ENCODE data around the gene CCNB2. TPM values are rescaled to one million over a fixed set of nuclear protein-coding genes. Genes with fewer than 3 reads are reported as not detected.
"Not testable (repeated sequence)": the region's sequence is repeated elsewhere in the genome, so short reads cannot be mapped to it uniquely, and the experiment has no call there.

CCNB2 gene
- polyA plus RNA-seq, 4 donors: 34.0 to 48.9 (median 42.9) TPM

DNA sequence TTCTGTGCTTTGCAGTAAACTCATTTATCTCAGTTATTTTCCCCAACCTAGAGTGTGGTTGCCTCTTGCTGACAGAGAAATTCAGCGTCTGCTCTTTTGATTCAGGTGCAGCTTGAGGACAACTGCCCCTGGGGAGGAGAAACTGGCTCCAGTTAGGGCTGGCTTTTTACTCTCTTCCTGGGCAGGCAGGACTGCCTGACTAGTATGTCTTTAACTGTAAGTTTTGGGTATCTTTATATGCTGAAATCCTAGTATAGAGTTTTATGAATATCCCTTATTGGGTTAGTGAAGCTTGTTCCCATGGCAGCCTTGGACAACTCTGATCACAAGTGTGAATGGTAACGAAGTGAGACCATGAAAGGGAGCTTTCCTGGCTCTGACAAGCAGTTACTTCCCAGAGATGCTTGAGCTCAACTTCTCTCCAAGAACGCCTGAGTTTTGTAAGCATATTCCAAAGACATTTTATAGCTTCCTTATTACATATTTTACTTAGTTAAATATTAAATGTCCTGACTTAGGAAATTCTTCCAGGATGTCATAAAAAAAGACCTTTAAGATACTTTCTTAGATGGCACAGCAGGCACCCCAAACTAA lies 27.1 kb downstream of the CCNB2 start:
- DNase-seq (ENCODE audit: low read depth in 4 of 4, low spot score in 3 of 4): no peak

DNA sequence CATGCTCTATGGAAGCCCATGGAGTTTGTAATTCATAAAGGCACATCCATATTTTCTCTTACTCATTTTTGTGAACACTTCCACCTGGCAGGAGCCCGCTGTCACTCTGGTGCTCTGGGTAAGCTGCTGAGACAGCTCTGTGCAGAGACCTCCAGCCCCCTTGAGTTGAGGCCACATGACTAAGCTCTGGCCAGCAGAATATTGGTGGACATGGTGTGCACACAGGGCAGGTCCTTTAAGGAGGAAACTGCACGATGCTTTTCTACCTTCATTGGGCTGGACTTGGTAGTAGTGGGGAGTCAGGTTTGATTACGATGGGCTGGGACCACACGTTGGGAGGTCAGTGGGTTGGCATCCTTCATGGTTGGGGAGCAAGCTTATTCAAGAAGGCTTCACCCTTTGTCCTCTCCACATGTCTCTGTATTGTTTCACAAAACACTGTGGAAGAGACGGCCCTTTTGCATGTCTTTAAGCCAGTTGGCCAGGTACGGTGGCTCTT lies 29.0 kb downstream of the CCNB2 start:
- DNase-seq (ENCODE audit: low read depth in 4 of 4, low spot score in 3 of 4): no peak

DNA sequence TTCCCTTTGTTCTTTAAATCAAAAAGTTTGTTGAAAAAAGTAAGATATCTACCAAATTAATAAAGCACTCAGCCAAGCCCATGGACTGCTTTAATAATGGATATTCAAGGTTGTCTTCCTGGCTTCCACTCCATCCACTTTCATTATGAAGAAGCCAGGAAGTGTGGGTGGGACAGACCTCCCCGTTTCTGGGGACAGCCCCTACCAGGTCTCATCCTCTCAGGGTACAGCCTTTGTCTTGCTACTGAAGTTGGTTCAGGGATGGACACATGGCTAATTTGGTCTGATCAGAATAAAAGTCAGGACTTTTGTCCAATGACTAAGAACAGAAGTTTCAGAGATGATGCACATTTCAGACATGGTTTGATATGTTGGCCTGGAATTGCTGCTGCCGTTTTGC lies 32.6 kb downstream of the CCNB2 start:
- no peak for DNase-seq (ENCODE audit: low read depth in 4 of 4, low spot score in 3 of 4)

DNA sequence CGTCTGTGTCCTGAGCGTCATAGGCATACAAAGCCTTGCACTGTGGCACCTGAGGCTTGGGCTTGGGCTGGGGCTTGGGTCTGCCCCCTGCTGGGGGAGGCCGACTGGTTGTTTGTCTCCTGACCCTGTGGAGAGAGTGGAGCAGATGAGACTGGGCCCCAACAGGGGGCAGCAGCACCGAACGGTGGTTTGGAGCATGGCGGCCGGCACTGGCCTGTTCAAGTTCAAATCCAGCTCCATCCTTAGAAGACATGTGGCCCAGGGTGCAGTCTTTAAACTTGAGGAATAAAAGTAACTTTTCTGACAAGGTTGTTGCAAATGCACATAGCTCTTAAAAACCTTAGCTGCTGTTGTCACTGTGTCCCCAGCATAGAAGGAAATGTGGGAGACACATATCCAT lies 33.3 kb downstream of the CCNB2 start:
- no peak for DNase-seq (ENCODE audit: low read depth in 4 of 4, low spot score in 3 of 4)

DNA sequence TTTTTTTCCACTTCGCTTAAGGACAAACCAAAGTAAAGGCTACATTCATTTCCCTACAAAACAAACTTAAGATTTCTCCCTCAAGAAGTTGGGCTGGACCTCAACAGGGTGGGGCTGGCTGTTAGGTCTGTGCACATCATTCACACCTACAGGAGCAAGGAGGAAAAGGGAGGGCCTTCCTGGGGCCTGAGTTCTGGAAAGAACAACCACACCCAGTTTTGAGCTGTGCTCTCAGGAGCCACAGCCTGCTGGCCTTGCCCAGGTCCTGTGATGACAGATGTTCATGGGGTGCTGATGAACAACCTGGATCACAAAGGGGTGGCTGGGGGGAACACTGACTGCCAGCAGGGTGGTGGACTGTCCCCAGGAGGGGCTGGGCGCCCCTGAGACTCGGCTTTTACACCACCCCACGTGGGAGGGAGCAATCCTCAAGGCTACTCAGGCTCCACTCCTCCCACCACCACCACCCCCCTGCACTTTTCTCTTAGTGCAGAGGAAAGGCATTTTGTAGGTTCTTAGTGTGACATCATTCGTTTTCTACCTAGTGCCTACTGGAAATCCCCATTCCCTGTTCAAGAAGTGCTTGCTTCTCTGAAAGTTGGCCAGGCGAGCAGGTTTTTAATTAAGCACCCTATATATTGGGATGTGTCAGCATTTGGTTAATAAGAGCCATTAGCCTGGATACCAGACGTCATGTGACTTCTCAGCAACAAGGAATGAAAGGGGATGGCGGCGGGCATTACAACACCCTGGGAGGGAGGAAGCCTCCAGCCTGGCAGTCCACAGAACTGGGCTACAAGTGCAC lies 35.7 kb downstream of the CCNB2 start:
- DNase-seq (ENCODE audit: low read depth in 4 of 4, low spot score in 3 of 4): no peak

DNA sequence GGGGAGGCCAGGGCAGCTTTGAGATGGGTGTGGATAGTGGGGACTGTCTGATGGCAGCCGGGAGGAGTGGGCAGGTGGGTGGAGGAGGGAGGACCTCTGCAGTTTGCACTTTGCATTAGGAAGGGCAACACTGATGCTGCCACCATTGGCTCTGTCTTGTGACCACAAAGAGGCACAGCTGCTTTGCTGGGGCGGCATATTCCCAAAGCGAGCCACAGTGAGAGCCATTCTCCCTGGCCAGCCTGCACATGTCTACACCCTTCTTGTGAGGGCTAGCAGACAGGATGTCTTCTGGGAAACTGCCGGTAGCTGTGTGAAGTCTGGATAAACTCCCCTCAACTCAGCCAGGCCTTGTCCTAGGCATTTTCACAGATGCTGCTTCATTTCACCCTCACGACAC lies 38.3 kb downstream of the CCNB2 start:
- no peak for DNase-seq (ENCODE audit: low read depth in 4 of 4, low spot score in 3 of 4)

DNA sequence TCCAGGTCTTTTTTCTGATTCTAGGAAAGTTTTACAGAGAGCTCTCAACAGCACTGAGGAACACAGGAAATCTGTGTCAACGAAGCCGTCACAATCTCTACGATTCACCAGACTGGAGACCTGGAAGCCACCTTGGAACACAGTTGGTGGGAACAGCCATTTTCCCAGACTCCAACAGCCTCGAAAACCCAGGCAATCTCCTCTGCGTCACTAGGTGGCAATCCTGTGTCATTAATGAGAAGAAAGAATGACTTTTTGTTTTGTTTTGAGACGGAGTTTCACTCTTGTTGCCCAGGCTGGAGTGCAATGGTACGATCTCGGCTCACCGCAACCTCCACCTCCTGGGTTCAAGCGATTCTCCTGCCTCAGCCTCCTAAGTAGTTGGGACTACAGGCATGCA lies 39.6 kb downstream of the CCNB2 start:
- DNase-seq (ENCODE audit: low read depth in 4 of 4, low spot score in 3 of 4): not testable (repeated sequence)

DNA sequence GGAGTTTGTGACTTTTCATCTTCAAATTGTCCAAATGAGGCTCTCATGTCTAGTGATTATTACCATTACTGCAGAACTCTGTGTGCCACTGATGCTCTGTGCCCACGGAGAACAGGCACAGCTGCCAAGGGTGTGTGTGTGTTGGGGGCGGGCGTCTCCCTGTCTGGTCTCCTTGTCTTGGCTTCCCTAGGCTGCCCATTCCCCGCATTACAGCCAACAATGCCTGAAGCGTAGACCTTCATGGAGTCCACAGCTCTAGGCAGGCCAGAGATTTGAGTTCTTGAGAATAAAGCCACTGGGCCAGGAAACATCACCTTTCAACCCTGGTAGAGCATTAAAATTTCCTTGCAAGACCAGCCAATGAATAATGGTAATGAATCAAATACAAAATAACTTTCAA lies 42.7 kb downstream of the CCNB2 start:
- no peak for DNase-seq (ENCODE audit: low read depth in 4 of 4, low spot score in 3 of 4)

DNA sequence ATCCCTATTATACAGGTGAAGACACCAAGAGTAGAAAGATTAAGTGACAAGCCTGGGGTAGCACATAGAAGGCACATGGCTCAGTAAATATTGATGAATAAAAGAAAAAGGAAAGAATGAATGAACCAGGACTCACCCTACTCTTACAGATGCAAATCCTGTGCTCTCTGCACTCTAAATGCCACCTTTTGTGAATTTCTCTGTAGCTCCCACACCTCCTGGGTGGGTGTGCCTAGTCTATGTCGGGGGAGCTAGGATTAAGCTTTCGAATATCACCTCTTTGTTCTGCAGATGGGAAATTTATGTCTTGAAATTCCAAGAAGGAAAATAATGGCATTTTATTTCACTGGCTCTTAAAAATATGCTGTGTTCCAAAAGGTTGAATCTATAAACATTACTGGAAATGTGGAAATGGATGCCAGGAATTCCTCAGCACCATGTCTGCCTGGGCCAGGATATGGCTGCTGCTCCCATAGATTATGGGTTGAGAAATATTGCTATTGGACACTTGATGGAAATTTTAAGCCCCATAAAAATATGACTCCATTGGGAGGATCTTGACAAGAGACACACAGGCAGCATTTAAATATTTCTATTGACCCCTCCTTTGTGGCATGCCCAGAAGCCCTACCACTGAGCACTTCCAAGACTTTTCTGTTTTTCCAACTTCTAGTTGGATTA lies 43.3 kb downstream of the CCNB2 start:
- DNase-seq (ENCODE audit: low read depth in 4 of 4, low spot score in 3 of 4): no peak

DNA sequence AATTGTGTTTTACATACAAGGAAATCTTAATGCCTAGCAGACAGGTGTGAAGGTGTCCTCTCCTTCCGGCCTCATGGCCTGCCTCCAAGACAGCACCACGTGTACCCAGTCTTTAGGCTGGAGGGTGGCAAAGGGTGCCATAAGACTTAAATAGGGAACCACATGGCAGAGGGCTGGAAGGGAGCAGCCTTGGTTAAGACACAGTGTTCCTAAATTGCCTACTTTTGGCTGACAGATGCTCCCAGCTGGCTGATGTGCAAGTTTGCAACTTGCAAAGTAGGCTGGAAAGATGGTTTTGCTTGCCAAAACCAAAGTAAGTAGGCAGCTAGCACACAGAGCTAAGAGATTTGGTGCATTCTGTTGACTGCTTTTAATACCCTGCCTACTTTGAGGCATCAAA lies 45.2 kb downstream of the CCNB2 start:
- DNase-seq (ENCODE audit: low read depth in 4 of 4, low spot score in 3 of 4): no peak

DNA sequence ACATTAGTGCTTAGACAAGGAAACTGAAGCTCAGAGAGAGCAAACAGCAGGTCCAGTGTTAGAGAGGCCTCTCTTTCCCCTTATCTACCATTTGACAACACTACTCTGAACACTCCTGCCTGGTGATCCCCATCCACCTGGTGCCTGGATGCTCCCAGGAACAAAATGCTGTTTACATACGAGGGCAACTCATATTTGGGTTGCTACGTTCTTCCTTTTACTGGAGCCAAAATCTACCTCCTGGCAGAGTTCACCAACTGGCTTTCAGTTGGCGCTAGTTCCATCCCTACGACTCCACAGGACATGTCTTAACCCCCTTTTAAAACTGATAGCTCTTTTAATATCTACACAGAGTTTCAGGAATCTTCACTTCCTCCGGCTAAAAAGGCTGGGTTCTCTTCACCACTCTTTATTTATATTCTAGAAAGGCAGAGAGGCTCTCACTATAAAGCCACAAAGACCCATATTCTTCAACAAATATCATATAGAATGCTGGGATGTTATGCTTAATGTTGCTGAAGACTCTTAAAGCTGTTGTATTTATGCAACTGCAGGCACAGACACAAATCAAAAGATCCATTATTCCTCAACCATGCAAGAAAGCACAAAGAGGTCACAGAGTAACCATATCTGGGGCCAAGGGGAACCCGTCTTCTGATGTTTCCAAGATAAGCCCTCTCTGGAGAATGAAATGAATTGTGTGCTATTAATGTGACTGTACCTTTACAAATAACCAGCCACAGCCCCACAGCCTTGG lies 47.9 kb downstream of the CCNB2 start:
- DNase-seq (ENCODE audit: low read depth in 4 of 4, low spot score in 3 of 4): no peak

DNA sequence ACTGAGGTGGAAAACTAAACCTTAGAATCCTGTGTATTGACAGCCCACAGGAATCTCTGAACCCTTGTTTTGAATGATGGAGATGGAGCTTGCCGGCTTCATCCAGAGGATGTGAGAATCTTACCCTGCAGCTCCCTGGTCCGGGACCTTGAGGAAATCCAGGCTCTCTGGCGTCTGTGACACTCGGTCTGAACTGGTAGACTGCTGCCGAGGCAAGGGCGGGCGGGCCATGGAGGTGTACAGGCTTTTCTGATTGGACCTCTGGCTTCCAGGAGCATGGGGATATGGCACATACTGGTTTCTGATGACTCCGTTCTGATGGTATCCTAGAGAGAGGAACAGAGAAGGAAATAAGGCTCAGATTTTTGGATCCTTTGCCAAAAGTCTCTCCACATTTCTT lies 48.5 kb downstream of the CCNB2 start:
- no peak for DNase-seq (ENCODE audit: low read depth in 4 of 4, low spot score in 3 of 4)

DNA sequence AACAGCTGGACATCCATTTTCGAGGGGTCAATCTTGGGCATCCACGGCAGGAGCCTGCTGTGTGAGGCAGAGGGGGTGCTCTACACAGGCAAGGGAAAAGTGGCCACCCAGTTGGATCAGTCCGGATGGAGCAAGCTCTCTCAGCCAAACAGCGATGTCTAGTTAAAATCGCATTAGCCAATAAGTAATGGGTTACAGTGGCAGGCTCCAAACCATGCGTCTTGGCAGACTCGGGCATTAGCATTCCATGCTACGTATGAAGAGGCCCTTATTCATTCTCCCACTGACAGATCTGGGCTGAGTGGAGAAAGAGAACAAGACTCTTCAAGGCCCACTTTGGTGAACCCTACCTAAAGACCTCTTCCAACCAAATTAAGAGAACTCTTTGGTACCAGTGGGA lies 49.3 kb downstream of the CCNB2 start:
- DNase-seq (ENCODE audit: low read depth in 4 of 4, low spot score in 3 of 4): no peak

DNA sequence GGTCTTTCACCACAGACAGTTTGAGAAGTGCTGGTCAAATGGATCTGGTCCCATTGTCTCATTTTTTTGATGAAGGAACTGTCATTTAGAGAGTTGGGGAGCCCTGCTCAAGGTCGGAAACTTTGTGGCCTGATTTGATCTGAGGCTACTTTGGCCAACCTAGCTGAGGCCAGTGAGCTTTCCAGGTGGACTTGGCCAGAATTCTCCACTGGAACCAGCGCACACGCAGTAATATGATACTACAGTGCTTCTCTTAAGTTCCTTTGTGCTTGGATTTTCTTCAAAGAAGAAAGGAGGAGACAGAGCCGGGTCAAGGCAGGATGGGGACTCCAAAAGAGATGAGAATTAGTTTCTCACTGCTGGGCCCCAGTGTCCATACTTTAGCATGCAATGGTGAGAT lies 50.5 kb downstream of the CCNB2 start:
- DNase-seq (ENCODE audit: low read depth in 4 of 4, low spot score in 3 of 4): no peak

DNA sequence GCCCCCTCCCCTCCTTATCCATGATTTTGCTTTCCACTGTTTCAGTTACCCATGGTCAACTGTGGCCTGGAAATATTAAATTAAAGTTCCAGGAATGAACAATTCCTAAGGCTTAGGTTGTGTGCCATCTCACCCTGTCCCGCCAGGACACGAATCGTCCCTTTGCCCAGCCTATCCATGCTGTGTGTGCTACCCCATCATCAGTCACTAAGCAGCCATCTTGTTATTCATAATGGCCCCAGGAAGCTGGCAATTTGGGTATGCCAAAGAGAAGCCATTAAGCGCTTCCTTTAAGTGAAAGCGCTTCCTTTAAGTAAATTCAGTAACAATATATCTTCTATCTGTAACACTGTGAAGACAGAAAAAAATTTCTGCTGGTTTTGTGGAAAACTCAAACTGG lies 52.5 kb downstream of the CCNB2 start:
- no peak for DNase-seq (ENCODE audit: low read depth in 4 of 4, low spot score in 3 of 4)

DNA sequence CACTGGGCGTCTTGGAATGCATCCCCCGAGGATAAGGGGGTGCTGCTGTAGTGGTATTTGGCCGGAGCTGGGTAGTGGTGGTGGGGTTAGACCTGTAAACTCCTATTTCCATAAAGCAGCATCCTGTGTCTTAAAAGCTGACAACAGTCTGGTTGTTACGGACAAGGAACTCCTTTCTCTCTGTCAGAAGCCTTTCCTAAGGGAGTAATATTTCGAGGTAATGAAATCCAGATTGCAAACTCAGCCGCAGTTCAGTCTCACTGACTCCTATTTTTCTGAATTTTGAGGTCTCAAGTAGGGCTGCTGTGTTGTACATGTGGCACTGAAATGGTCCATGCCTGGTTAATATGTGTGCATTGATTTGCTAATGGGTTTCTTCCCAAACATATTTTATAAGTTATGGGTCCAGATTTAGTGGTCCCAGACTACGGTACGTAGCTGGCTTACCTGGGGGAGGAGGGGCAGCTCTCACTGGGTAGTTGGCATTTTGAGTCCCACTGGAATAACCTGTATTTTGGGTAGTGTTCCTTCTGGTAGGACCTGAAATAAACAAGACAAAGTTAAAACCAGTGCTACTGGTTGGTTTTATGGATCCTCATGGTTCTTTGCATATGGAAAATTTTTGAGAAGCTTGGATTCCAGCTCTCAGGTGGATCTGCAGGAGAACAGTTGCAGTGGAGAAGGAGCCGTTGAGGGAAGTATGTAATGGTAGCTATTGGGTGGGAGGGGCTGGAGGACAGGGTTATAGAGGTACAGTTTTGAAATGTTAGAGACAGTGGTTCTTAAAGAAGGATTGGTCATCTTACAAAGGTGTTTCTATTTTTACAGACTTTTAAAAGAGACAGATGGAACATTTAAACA lies 53.1 kb downstream of the CCNB2 start:
- DNase-seq (ENCODE audit: low read depth in 4 of 4, low spot score in 3 of 4): no peak

DNA sequence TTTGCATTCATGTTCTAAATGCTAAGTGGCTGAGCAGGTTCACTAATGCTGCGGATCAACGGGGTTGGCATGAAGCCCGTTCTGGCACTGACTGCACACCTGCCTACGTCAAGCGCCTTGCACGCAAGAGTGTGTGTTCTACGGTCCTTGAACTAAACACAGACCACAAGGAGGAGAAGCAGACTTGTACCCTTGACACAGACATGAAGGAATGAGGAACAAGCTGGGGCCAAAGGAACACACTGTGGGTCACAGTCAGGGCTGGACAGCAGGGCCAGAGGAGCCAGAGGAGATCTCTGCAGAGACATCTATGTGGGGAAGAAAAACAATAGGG lies 53.7 kb downstream of the CCNB2 start:
- no peak for DNase-seq (ENCODE audit: low read depth in 4 of 4, low spot score in 3 of 4)

DNA sequence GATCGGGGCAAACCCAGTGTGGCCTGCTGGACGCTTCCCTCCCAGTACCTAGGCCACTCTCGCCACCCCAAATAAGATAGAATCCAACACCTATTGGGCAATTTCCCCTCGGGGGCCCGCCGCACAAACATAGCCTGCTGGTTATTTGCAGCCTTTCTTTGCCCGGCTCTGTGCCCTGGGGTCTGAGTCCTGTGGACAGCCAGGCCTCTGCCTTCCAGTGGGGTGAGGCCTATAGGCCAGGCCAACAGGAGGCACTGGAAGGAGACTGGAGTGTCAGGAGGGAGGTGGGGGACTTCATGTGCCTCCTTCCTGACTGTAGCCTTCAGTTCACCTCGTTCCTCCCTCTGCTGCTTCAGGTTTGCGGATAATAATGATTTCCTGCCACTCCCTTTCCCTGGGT lies 54.3 kb downstream of the CCNB2 start:
- DNase-seq (ENCODE audit: low read depth in 4 of 4, low spot score in 3 of 4): no peak

DNA sequence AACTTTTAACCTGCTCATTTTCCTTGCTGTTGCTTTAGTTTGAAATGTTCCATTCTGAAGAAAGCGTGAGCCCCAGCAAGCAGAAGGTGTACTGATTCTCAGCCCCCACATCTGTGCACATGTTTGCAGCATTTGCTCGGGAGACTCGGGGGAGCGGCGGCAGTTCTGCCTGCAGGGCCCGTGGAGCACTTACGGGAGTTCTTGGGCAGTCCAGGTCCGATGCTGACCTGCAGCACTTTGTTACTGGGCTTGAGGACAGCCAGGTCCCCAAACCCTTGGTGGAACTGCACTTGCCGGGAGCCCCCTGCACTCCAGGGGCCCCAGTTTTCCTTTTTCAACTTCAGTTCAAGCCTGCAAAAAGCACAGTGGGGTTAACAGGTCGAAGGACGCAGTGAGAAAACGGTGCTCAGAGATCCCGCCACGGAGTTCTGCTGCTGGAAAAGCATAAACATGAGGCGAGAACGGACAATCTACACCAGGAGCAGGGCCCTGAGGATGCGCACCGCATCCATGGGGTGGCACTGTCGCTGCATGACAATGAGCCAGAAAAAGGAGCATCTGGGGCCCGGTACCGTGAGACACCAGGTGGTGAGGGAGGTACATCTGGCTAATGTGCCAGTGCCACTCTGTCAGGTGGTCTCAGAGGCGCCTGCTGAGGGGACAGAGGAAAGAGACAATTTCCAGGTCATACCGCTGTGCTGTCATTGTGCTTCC lies 56.1 kb downstream of the CCNB2 start:
- DNase-seq (ENCODE audit: low read depth in 4 of 4, low spot score in 3 of 4): no peak

DNA sequence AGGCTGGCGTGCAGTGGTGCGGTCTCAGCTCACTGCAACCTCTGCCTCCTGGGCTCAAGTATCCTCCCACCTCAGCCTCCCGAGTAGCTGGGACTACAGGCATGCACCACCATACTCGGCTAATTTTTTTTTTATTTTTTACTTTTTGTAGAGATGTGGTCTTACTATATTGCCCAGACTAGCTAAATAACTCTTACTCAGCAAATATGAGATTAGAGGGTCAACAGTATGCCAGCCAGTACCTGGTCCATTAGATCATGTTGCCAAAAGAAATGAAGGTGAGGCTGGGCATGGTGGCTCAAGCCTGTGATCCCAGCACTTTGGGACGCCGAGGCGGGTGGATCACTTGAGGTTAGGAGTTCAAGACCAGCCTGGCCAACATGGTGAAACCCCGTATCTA lies 57.1 kb downstream of the CCNB2 start:
- DNase-seq (ENCODE audit: low read depth in 4 of 4, low spot score in 3 of 4): not testable (repeated sequence)

Measured in left renal pelvis (tissue), 4 donors.